H9 (cell line): ENCODE data around the gene ZNF124. TPM values are rescaled to one million over a fixed set of nuclear protein-coding genes. Genes with fewer than 3 reads are reported as not detected.

Source experiments
- DNase-seq: peaks from one replicate; pipeline ENCODE4 v3.0.0-alpha.2; 2017
- H2AFZ ChIP-seq: one replicate; pipeline ENCODE4 v1.6.1; 2013; ENCODE audit warnings: mild to moderate bottlenecking, low read length, control low read depth, moderate library complexity
- H2AK5ac ChIP-seq: 2 replicates; pipeline ENCODE4 v1.6.1; 2013; ENCODE audit warnings: low read length, control low read depth, mixed read lengths; ENCODE audit not compliant: insufficient read length
- H2BK120ac ChIP-seq: one replicate; pipeline ENCODE4 v1.6.1; 2013; ENCODE audit warnings: low read depth, mild to moderate bottlenecking, low read length, control low read depth, inconsistent platforms; ENCODE audit not compliant: poor library complexity, severe bottlenecking
- H2BK12ac ChIP-seq: 2 replicates; pipeline ENCODE4 v1.6.1; 2013; ENCODE audit warnings: low read length, control low read depth, mixed read lengths, low read depth; ENCODE audit not compliant: insufficient read length
- H2BK15ac ChIP-seq: 2 replicates; pipeline ENCODE4 v1.6.1; 2013; ENCODE audit warnings: low read depth, low read length, control low read depth
- H2BK20ac ChIP-seq: one replicate; pipeline ENCODE4 v1.6.1; 2013; ENCODE audit warnings: low read depth, mild to moderate bottlenecking, low read length, control low read depth, inconsistent platforms; ENCODE audit not compliant: poor library complexity, severe bottlenecking
- H2BK5ac ChIP-seq: 2 replicates; pipeline ENCODE4 v1.6.1; 2013; ENCODE audit warnings: low read length, control low read depth, mixed read lengths; ENCODE audit not compliant: insufficient read length
- H3K14ac ChIP-seq: 2 replicates; pipeline ENCODE4 v1.6.1; 2013; ENCODE audit warnings: low read length, control low read depth; ENCODE audit not compliant: insufficient read depth
- H3K18ac ChIP-seq: 2 replicates; pipeline ENCODE4 v1.6.1; 2013; ENCODE audit warnings: low read depth, mild to moderate bottlenecking, mixed read lengths, low read length, control low read depth; ENCODE audit not compliant: insufficient read length
- H3K23ac ChIP-seq: 2 replicates; pipeline ENCODE4 v1.6.1; 2013; ENCODE audit warnings: low read length, control low read depth, mixed read lengths, low read depth; ENCODE audit not compliant: insufficient read length
- H3K23me2 ChIP-seq: 2 replicates; pipeline ENCODE4 v1.6.1; 2013; ENCODE audit warnings: low read depth, mild to moderate bottlenecking, mixed read lengths, low read length, control low read depth; ENCODE audit not compliant: insufficient read length, poor library complexity, severe bottlenecking
- H3K27ac ChIP-seq: 2 replicates; pipeline ENCODE4 v1.5.1; 2013; ENCODE audit warnings: low read length, control low read depth, mixed read lengths, low read depth; ENCODE audit not compliant: insufficient read length
- H3K27me3 ChIP-seq: 2 replicates; pipeline ENCODE4 v1.6.1; 2013; ENCODE audit warnings: low read length, control low read depth, inconsistent platforms; ENCODE audit not compliant: insufficient read depth
- H3K4ac ChIP-seq: 2 replicates; pipeline ENCODE4 v1.6.1; 2013; ENCODE audit warnings: low read depth, mild to moderate bottlenecking, control low read depth, inconsistent platforms, low read length, moderate library complexity
- H3K4me1 ChIP-seq: 2 replicates; pipeline ENCODE4 v1.6.1; 2013; ENCODE audit warnings: low read length, control low read depth, inconsistent platforms; ENCODE audit not compliant: insufficient read depth
- H3K4me2 ChIP-seq: 2 replicates; pipeline ENCODE4 v1.6.1; 2013; ENCODE audit warnings: low read length, control low read depth, mixed read lengths; ENCODE audit not compliant: insufficient read length, insufficient read depth
- H3K56ac ChIP-seq: 2 replicates; pipeline ENCODE4 v1.6.1; 2013; ENCODE audit warnings: low read depth, mild to moderate bottlenecking, mixed read lengths, low read length, control low read depth; ENCODE audit not compliant: insufficient read length
- H3K79me1 ChIP-seq: 2 replicates; pipeline ENCODE4 v1.6.1; 2013; ENCODE audit warnings: low read depth, mild to moderate bottlenecking, moderate library complexity, low read length, control low read depth, inconsistent platforms; ENCODE audit not compliant: insufficient read depth, poor library complexity, severe bottlenecking
- H3K79me2 ChIP-seq: 2 replicates; pipeline ENCODE4 v1.6.1; 2013; ENCODE audit warnings: low read length, control low read depth, inconsistent platforms; ENCODE audit not compliant: insufficient read depth
- H3K9ac ChIP-seq: 2 replicates; pipeline ENCODE4 v1.6.1; 2013; ENCODE audit warnings: low read length, control low read depth, mixed read lengths; ENCODE audit not compliant: insufficient read length; ENCODE audit errors: extremely low read depth
- H3K9me3 ChIP-seq: one replicate; pipeline ENCODE4 v1.6.1; 2013; ENCODE audit warnings: low read depth, low read length, inconsistent platforms; ENCODE audit not compliant: control insufficient read depth
- H3T11ph ChIP-seq: one replicate; pipeline ENCODE4 v1.6.1; 2013; ENCODE audit warnings: mild to moderate bottlenecking, low read length, control low read depth, inconsistent platforms
- H4K20me1 ChIP-seq: one replicate; pipeline ENCODE4 v1.6.1; 2013; ENCODE audit not compliant: control insufficient read depth, insufficient read length, insufficient read depth
- H4K5ac ChIP-seq: 2 replicates; pipeline ENCODE4 v1.6.1; 2013; ENCODE audit warnings: low read depth, mild to moderate bottlenecking, mixed read lengths, low read length, control low read depth; ENCODE audit not compliant: insufficient read length
- H4K8ac ChIP-seq: replicated peaks from 2 replicates; pipeline ENCODE4 v1.6.1; 2013; ENCODE audit warnings: low read length, control low read depth, mixed read lengths, low read depth; ENCODE audit not compliant: insufficient read length
- H4K91ac ChIP-seq: 2 replicates; pipeline ENCODE4 v1.6.1; 2013; ENCODE audit warnings: low read depth, mild to moderate bottlenecking, moderate library complexity, mixed read lengths, low read length, control low read depth; ENCODE audit not compliant: insufficient read length
- H3K27ac Mint-ChIP-seq, 3 experiments: 2 replicates in 2 of 3; 3 replicates in 1 of 3; pipeline ENCODE4 v1.8.0; 2020 to 2021; ENCODE audit warnings: mixed read lengths in 3 of 3, mild to moderate bottlenecking in 1 of 3, moderate library complexity in 1 of 3
- H3K27me3 Mint-ChIP-seq: 2 replicates; pipeline ENCODE4 v1.8.0; 2021; ENCODE audit warnings: low read depth, mild to moderate bottlenecking, moderate library complexity, mixed read lengths
- H3K36me3 Mint-ChIP-seq, 3 experiments: 2 replicates in 2 of 3; 3 replicates in 1 of 3; pipeline ENCODE4 v1.8.0; 2020 to 2021; ENCODE audit warnings: low read depth in 3 of 3, mixed read lengths in 3 of 3; ENCODE audit not compliant: insufficient read depth in 1 of 3
- H3K4me1 Mint-ChIP-seq, 2 experiments: 2 replicates each; pipeline ENCODE4 v1.8.0; 2020; ENCODE audit warnings: mixed read lengths in 2 of 2
- H3K4me3 Mint-ChIP-seq, 2 experiments: 2 replicates in 1 of 2; 3 replicates in 1 of 2; pipeline ENCODE4 v1.8.0; 2020 to 2021; ENCODE audit warnings: mild to moderate bottlenecking in 2 of 2, mixed read lengths in 2 of 2, moderate library complexity in 1 of 2
- H3K9me3 Mint-ChIP-seq, 2 experiments: 2 replicates in 1 of 2; 3 replicates in 1 of 2; pipeline ENCODE4 v1.8.0; 2020; ENCODE audit warnings: mild to moderate bottlenecking in 2 of 2, mixed read lengths in 2 of 2, moderate library complexity in 1 of 2
- CTCF ChIP-seq: fragments of 200-600 bp; sonication (generic); conservative IDR thresholded peaks from 3 replicates; pipeline ENCODE4 v1.8.0; 2021; ENCODE audit warnings: antibody characterized with exemption, mild to moderate bottlenecking
- total RNA-seq: library from RNA; stranded (reverse); gene quantifications from 2 replicates; pipeline ENCODE4 v1.2.1, GENCODE V29; 2021

Gene ZNF124
- total RNA-seq, 1 experiment from 2014 or later = 50.6 TPM

- no peaks in the 10 kb centered on the region for H3K27me3 ChIP-seq
- no peak overlapping the region for H2BK20ac ChIP-seq
- no peak overlapping the region for H3T11ph ChIP-seq
- H3K4ac ChIP-seq = no peak overlapping the region
- no peak overlapping the region for H4K8ac ChIP-seq
- no peak overlapping the region for H2BK12ac ChIP-seq
- H3K14ac ChIP-seq = no peak overlapping the region
- H4K5ac ChIP-seq = no peak overlapping the region
- Mint-ChIP-seq H3K27ac (no peak overlapping the region), H3K9me3 (peaks cover 0 to 2% of the 10 kb centered on the region in 2 experiments; a peak in 2 of 5 replicates), H3K4me3 (no peak overlapping the region), H3K36me3 (no peaks in the 10 kb centered on the region), H3K27me3 (peaks cover 4% of the 10 kb centered on the region; the same call in 1 of the 2 replicates), H3K4me1 (no peaks in the 10 kb centered on the region)
- H3K79me2 ChIP-seq = no peaks in the 10 kb centered on the region
- TF ChIP-seq CTCF = no peak
- DNase-seq = no peak
- H3K18ac ChIP-seq = no peak overlapping the region
- no peak overlapping the region for H3K4me2 ChIP-seq
- no peak overlapping the region for H4K91ac ChIP-seq
- H2AK5ac ChIP-seq = no peak overlapping the region
- no peaks in the 10 kb centered on the region for H3K79me1 ChIP-seq
- no peaks in the 10 kb centered on the region for H3K23me2 ChIP-seq
- H3K27ac ChIP-seq = no peak overlapping the region
- no peaks in the 10 kb centered on the region for H3K9me3 ChIP-seq
- H3K23ac ChIP-seq = no peak overlapping the region
- H3K4me1 ChIP-seq = no peaks in the 10 kb centered on the region
- no peak overlapping the region for H2BK5ac ChIP-seq
- H3K9ac ChIP-seq = no peak overlapping the region
- H2AFZ ChIP-seq = no peak overlapping the region
- H2BK120ac ChIP-seq = no peak overlapping the region
- H2BK15ac ChIP-seq = no peak overlapping the region
- H3K56ac ChIP-seq = no peak overlapping the region
- no peaks in the 10 kb centered on the region for H4K20me1 ChIP-seq
These were observed 5.9 kb upstream of the ZNF124 start for GRCh38 chr1:247177755-247178154.
